ENCODE results near the gene TTYH3. TPM values are rescaled to one million over a fixed set of nuclear protein-coding genes. Genes with fewer than 3 reads are reported as not detected.
A peak's percentile ranks its signal among the peaks of the same experiment; 100 is the strongest.

The TTYH3 gene
- total RNA-seq, 1 experiment from 2014 or later: 178 TPM

- TF ChIP-seq USF1 (CRISPR knock-in tag; IDR thresholded peaks at IDR 0.05): peak; percentile 38; the same call in 1 of the 2 replicates
- peak; percentile 71; the same call in 1 of the 2 replicates for TF ChIP-seq MAX (CRISPR knock-in tag; IDR thresholded peaks at IDR 0.05)
Measured at GRCh38 chr7:2709553-2710285, 77.9 kb downstream of the TTYH3 start (continued).

GRCh38 chr7:2710286-2710655, 78.5 kb downstream of the TTYH3 start:
- TF ChIP-seq NFYB (CRISPR knock-in tag; conservative IDR thresholded peaks at IDR 0.05; ENCODE audit: low read depth) (no peak), ZNF121 (CRISPR knock-in tag; IDR thresholded peaks at IDR 0.05) (no peak), SMAD3 (CRISPR knock-in tag; IDR thresholded peaks at IDR 0.05; ENCODE audit: borderline replicate concordance) (no peak), SMAD4 (CRISPR knock-in tag; IDR thresholded peaks at IDR 0.05) (no peak), NR3C1 (CRISPR knock-in tag; conservative IDR thresholded peaks at IDR 0.05; ENCODE audit: low read depth) (no peak), CBFB (CRISPR knock-in tag; IDR thresholded peaks at IDR 0.05; ENCODE audit: low read depth) (no peak), ZNF138 (CRISPR knock-in tag; conservative IDR thresholded peaks at IDR 0.05) (no peak), MAX (CRISPR knock-in tag; IDR thresholded peaks at IDR 0.05) (no peak), IRF2 (CRISPR knock-in tag; IDR thresholded peaks at IDR 0.05; ENCODE audit: borderline replicate concordance, low read depth) (no peak)
- Mint-ChIP-seq H3K27me3 (ENCODE audit: low read depth) (no peaks in the 10 kb centered on the region), H3K9me3 (no peaks in the 10 kb centered on the region), H3K4me3 (no peak overlapping the region), H3K27ac (no peak overlapping the region), H3K4me1 (peaks cover 8% of the 10 kb centered on the region), H3K36me3 (peaks cover 16% of the 10 kb centered on the region)
- ChIA-PET CTCF (interaction anchor here (0.5 to 8.9 kb wide), 78 partner anchors 8 to 305 kb away, joined by 3 to 102 read pairs (median 5); partner anchors contain the start of genes AMZ1, BRAT1 and IQCE), POLR2A (interaction anchor here (0.5 to 1.6 kb wide), 4 partner anchors 9 to 190 kb away, joined by 3 to 4 read pairs (median 4); no protein-coding TSS in a partner anchor)
- DNase-seq (ENCODE audit: low spot score) (no peak), ATAC-seq (no peak)

- H3K27me3 Mint-ChIP-seq (ENCODE audit: low read depth): no peaks in the 10 kb centered on the region
- no peaks in the 10 kb centered on the region for H3K9me3 Mint-ChIP-seq
- ChIA-PET POLR2A (interaction anchor here (1.6 kb wide), 1 partner anchor 8 kb away, joined by 4 read pairs; no protein-coding TSS in a partner anchor), CTCF (interaction anchor here (0.7 to 8.9 kb wide), 24 partner anchors 8 to 260 kb away, joined by 3 to 102 read pairs (median 8); partner anchors contain the start of gene AMZ1)
- no peak for ATAC-seq
- peaks cover 8% of the 10 kb centered on the region for H3K4me1 Mint-ChIP-seq
- H3K4me3 Mint-ChIP-seq: no peak overlapping the region
- H3K27ac Mint-ChIP-seq: peak overlapping the region; percentile 74; the same call in 1 of the 2 replicates
- DNase-seq (ENCODE audit: low spot score): no peak
- TF ChIP-seq IRF1 (CRISPR knock-in tag; IDR thresholded peaks at IDR 0.05) (no peak), ZNF138 (CRISPR knock-in tag; conservative IDR thresholded peaks at IDR 0.05) (0 out of 2 replicates have a peak, but pooled peaks have one; percentile 45)
- H3K36me3 Mint-ChIP-seq: peaks cover 21% of the 10 kb centered on the region
Measured at GRCh38 chr7:2710901-2711551, 79.2 kb downstream of the TTYH3 start.

- Mint-ChIP-seq H3K27ac (no peak overlapping the region), H3K4me1 (peaks cover 8% of the 10 kb centered on the region), H3K36me3 (peaks cover 29% of the 10 kb centered on the region), H3K27me3 (ENCODE audit: low read depth) (no peaks in the 10 kb centered on the region), H3K4me3 (no peak overlapping the region), H3K9me3 (no peaks in the 10 kb centered on the region)
- POLR2A ChIA-PET: no interaction called here
- no peak for DNase-seq (ENCODE audit: low spot score)
- CTCF ChIA-PET: interaction anchor here (1.7 to 8.9 kb wide), 5 partner anchors 10 to 48 kb away, joined by 5 to 102 read pairs (median 8); partner anchors contain the start of gene AMZ1
- ATAC-seq: no peak
- TF ChIP-seq OVOL2 (CRISPR knock-in tag; IDR thresholded peaks at IDR 0.05; ENCODE audit: borderline replicate concordance): no peak
- TF ChIP-seq FOXJ3 (CRISPR knock-in tag; IDR thresholded peaks at IDR 0.05; ENCODE audit: borderline replicate concordance): no peak
- TF ChIP-seq PRDM15 (CRISPR knock-in tag; IDR thresholded peaks at IDR 0.05): no peak
- TF ChIP-seq ERG (CRISPR knock-in tag; IDR thresholded peaks at IDR 0.05): no peak
- no peak for TF ChIP-seq ZNF232 (CRISPR knock-in tag; IDR thresholded peaks at IDR 0.05)
- no peak for TF ChIP-seq GRHL2 (CRISPR knock-in tag; IDR thresholded peaks at IDR 0.05; ENCODE audit: insufficient replicate concordance, severe bottlenecking)
- TF ChIP-seq ZNF396 (CRISPR knock-in tag; IDR thresholded peaks at IDR 0.05; ENCODE audit: borderline replicate concordance): no peak
- no peak for TF ChIP-seq NFE2L1 (CRISPR knock-in tag; IDR thresholded peaks at IDR 0.05)
- no peak for TF ChIP-seq HMGA2 (CRISPR knock-in tag; IDR thresholded peaks at IDR 0.05)
Measured at GRCh38 chr7:2711895-2712675, 80.3 kb downstream of the TTYH3 start.
